ENCODE data around the gene HOXB1. TPM values are rescaled to one million over a fixed set of nuclear protein-coding genes. Genes with fewer than 3 reads are reported as not detected.

The HOXB1 gene
- total and polyA plus RNA-seq, 2 of the 8 experiments (the other 6 are each of a cell fraction or from before 2014, with no cell fraction given): not detected

GRCh38 chr17:48543107-48543853 lies 12.5 kb upstream of the HOXB1 start:
- no peak overlapping the region for H3K9ac ChIP-seq (replicated peaks in 1 of 4; ENCODE audit: extremely low read depth in 1 of 4, low read depth in 3 of 4, low read length in 3 of 4)
- H3K36me3 ChIP-seq (ENCODE audit: control insufficient read depth in 2 of 4, insufficient read depth in 4 of 4, low read length in 3 of 4): peaks cover 0 to 3% (median 0%) of the 10 kb centered on the region in 4 experiments; a peak in 1 of 8 replicates
- whole genome bisulfite sequencing, 2 experiments (ENCODE audit: extremely low coverage in 1 of 2, insufficient coverage in 1 of 2, insufficient read length in 1 of 2, insufficient replicate concordance in 2 of 2, low coverage in 1 of 2, low lambda C conversion rate in 2 of 2, missing lambda C conversion rate in 1 of 2): 3% methylated on average over 37 of the region's 72 CpGs; no CpG with 5 or more reads in 1 of the 2 experiments
- no peaks in the 10 kb centered on the region; the same call in 1 of the 2 replicates for H3K23me2 ChIP-seq (ENCODE audit: low read depth, low read length)
- H3K56ac ChIP-seq (replicated peaks; ENCODE audit: insufficient read length, low read depth, low read length): no peak overlapping the region
- H2BK20ac ChIP-seq (ENCODE audit: low read length): no peak overlapping the region
- ChIA-PET POLR2A (ENCODE audit: partially characterized antibody) (interaction anchor here (0.6 to 1.5 kb wide), 3 partner anchors 14 to 1670 kb away, joined by 3 to 4 read pairs (median 4); no protein-coding TSS in a partner anchor), CTCF (ENCODE audit: partially characterized antibody) (interaction anchor here (0.7 to 1.6 kb wide), 2 partner anchors 47 to 51 kb away, joined by 3 to 4 read pairs; partner anchors contain the start of gene HOXB3)
- no peak overlapping the region for H2BK5ac ChIP-seq (ENCODE audit: low read depth, low read length)
- no peaks in the 10 kb centered on the region for H3K79me2 ChIP-seq (ENCODE audit: control insufficient read depth in 1 of 2, insufficient read depth in 2 of 2, low read length in 2 of 2)
- DNase-seq (ENCODE audit: low read depth in 1 of 2, low spot score in 2 of 2) (peak in 1 of 2 experiments; percentile 84), FAIRE-seq (no peak)
- H2BK120ac ChIP-seq (replicated peaks; ENCODE audit: low read depth, low read length): no peak overlapping the region
- peak overlapping the region in 2 of 4 experiments; percentile 11 to 38; a peak in 4 of 8 replicates for H3K4me3 ChIP-seq (ENCODE audit: extremely low read depth in 1 of 4, insufficient read depth in 2 of 4, low read depth in 3 of 4, low read length in 4 of 4)
- H3K4me2 ChIP-seq (ENCODE audit: insufficient read depth in 1 of 2, low read depth in 2 of 2, low read length in 2 of 2): peak overlapping the region; percentile 47 to 91
- peaks cover 82 to 96% (median 93%) of the 10 kb centered on the region in 4 experiments for H3K27me3 ChIP-seq (replicated peaks in 1 of 4; ENCODE audit: control insufficient read depth in 3 of 4, extremely low read depth in 1 of 4, insufficient read depth in 3 of 4, low read length in 3 of 4)
- peaks cover 5 to 10% of the 10 kb centered on the region in 2 experiments for H4K20me1 ChIP-seq (replicated peaks in 1 of 2; ENCODE audit: control insufficient read depth in 1 of 2, insufficient read depth in 2 of 2, low read length in 2 of 2)
- H2AK5ac ChIP-seq (ENCODE audit: low read depth, low read length): no peak overlapping the region
- no peak overlapping the region for H3K18ac ChIP-seq (ENCODE audit: extremely low read depth, low read length)
- no peak overlapping the region for H2AFZ ChIP-seq (ENCODE audit: low read length)
- peak overlapping the region; percentile 11; the same call in 1 of the 2 replicates for H4K8ac ChIP-seq (ENCODE audit: extremely low read depth, insufficient read depth, low read length)
- H3K4me1 ChIP-seq (replicated peaks in 1 of 4; ENCODE audit: control insufficient read depth in 3 of 4, insufficient read depth in 4 of 4, low read length in 3 of 4): peaks cover under 1 to 18% (median 12%) of the 10 kb centered on the region in 4 experiments
- no peak overlapping the region for H4K5ac ChIP-seq (ENCODE audit: insufficient read length, low read depth, low read length)
- no peak overlapping the region for H3K4ac ChIP-seq (replicated peaks; ENCODE audit: insufficient read length, low read depth, low read length)
- no peaks in the 10 kb centered on the region for H3K9me3 ChIP-seq (ENCODE audit: insufficient read depth in 2 of 2, low read depth in 1 of 2, low read length in 1 of 2)
- no peak overlapping the region for H3K14ac ChIP-seq (ENCODE audit: insufficient read length)
- 0 out of 2 replicates have a peak overlapping the region, but pooled peaks have one; percentile 2 for H2BK12ac ChIP-seq (ENCODE audit: low read depth, low read length)
- H4K91ac ChIP-seq (replicated peaks; ENCODE audit: insufficient read length, low read length): no peak overlapping the region
- no peak overlapping the region for H3K27ac ChIP-seq (ENCODE audit: low read depth, low read length)
- no peak overlapping the region; the same call in 1 of the 2 replicates for H2BK15ac ChIP-seq (ENCODE audit: low read length)
- H3K79me1 ChIP-seq (ENCODE audit: low read depth, low read length): no peaks in the 10 kb centered on the region
- H3K23ac ChIP-seq (ENCODE audit: insufficient read length): no peak overlapping the region
- TF ChIP-seq GABPA (IDR thresholded peaks at IDR 0.05; ENCODE audit: borderline replicate concordance, insufficient read depth, low read length) (0 out of 2 replicates have a peak, but pooled peaks have one; percentile 28), RNF2 (IDR thresholded peaks at IDR 0.05; ENCODE audit: borderline replicate concordance, low read depth, low read length, missing control alignments, poor library complexity, severe bottlenecking) (peak; percentile 96), SUZ12 (IDR thresholded peaks at IDR 0.05; ENCODE audit: low read length) (peak; percentile 98), CBX5 (IDR thresholded peaks at IDR 0.05; ENCODE audit: low read depth, low read length) (no peak), SP1 (IDR thresholded peaks at IDR 0.05; ENCODE audit: low read depth, low read length) (no peak), SAP30 (IDR thresholded peaks at IDR 0.05; ENCODE audit: insufficient read depth, insufficient replicate concordance, low read length) (no peak), EZH2 (IDR thresholded peaks at IDR 0.05; ENCODE audit: low read depth, low read length, severe bottlenecking) (peak; percentile 99), FOSL1 (IDR thresholded peaks at IDR 0.05; ENCODE audit: insufficient read depth, low read depth, low read length) (no peak), TCF12 (IDR thresholded peaks at IDR 0.05; ENCODE audit: low read depth, low read length) (0 out of 2 replicates have a peak, but pooled peaks have one; percentile 46), KDM4A (IDR thresholded peaks at IDR 0.05; ENCODE audit: low read depth, low read length, severe bottlenecking) (peak; percentile 62)
